H9 (cell line): ENCODE data around the gene CTNNBL1. TPM values are rescaled to one million over a fixed set of nuclear protein-coding genes. Genes with fewer than 3 reads are reported as not detected.

Experiments
- DNase-seq: peaks from one replicate; pipeline ENCODE4 v3.0.0-alpha.2; 2017
- H2AFZ ChIP-seq: one replicate; pipeline ENCODE4 v1.6.1; 2013; ENCODE audit warnings: mild to moderate bottlenecking, low read length, control low read depth, moderate library complexity
- H2AK5ac ChIP-seq: 2 replicates; pipeline ENCODE4 v1.6.1; 2013; ENCODE audit warnings: low read length, control low read depth, mixed read lengths; ENCODE audit not compliant: insufficient read length
- H2BK120ac ChIP-seq: one replicate; pipeline ENCODE4 v1.6.1; 2013; ENCODE audit warnings: low read depth, mild to moderate bottlenecking, low read length, control low read depth, inconsistent platforms; ENCODE audit not compliant: poor library complexity, severe bottlenecking
- H2BK12ac ChIP-seq: 2 replicates; pipeline ENCODE4 v1.6.1; 2013; ENCODE audit warnings: low read length, control low read depth, mixed read lengths, low read depth; ENCODE audit not compliant: insufficient read length
- H2BK15ac ChIP-seq: 2 replicates; pipeline ENCODE4 v1.6.1; 2013; ENCODE audit warnings: low read depth, low read length, control low read depth
- H2BK20ac ChIP-seq: one replicate; pipeline ENCODE4 v1.6.1; 2013; ENCODE audit warnings: low read depth, mild to moderate bottlenecking, low read length, control low read depth, inconsistent platforms; ENCODE audit not compliant: poor library complexity, severe bottlenecking
- H2BK5ac ChIP-seq: 2 replicates; pipeline ENCODE4 v1.6.1; 2013; ENCODE audit warnings: low read length, control low read depth, mixed read lengths; ENCODE audit not compliant: insufficient read length
- H3K14ac ChIP-seq: 2 replicates; pipeline ENCODE4 v1.6.1; 2013; ENCODE audit warnings: low read length, control low read depth; ENCODE audit not compliant: insufficient read depth
- H3K18ac ChIP-seq: 2 replicates; pipeline ENCODE4 v1.6.1; 2013; ENCODE audit warnings: low read depth, mild to moderate bottlenecking, mixed read lengths, low read length, control low read depth; ENCODE audit not compliant: insufficient read length
- H3K23ac ChIP-seq: 2 replicates; pipeline ENCODE4 v1.6.1; 2013; ENCODE audit warnings: low read length, control low read depth, mixed read lengths, low read depth; ENCODE audit not compliant: insufficient read length
- H3K23me2 ChIP-seq: 2 replicates; pipeline ENCODE4 v1.6.1; 2013; ENCODE audit warnings: low read depth, mild to moderate bottlenecking, mixed read lengths, low read length, control low read depth; ENCODE audit not compliant: insufficient read length, poor library complexity, severe bottlenecking
- H3K27ac ChIP-seq: 2 replicates; pipeline ENCODE4 v1.5.1; 2013; ENCODE audit warnings: low read length, control low read depth, mixed read lengths, low read depth; ENCODE audit not compliant: insufficient read length
- H3K27me3 ChIP-seq: 2 replicates; pipeline ENCODE4 v1.6.1; 2013; ENCODE audit warnings: low read length, control low read depth, inconsistent platforms; ENCODE audit not compliant: insufficient read depth
- H3K4ac ChIP-seq: 2 replicates; pipeline ENCODE4 v1.6.1; 2013; ENCODE audit warnings: low read depth, mild to moderate bottlenecking, control low read depth, inconsistent platforms, low read length, moderate library complexity
- H3K4me1 ChIP-seq: 2 replicates; pipeline ENCODE4 v1.6.1; 2013; ENCODE audit warnings: low read length, control low read depth, inconsistent platforms; ENCODE audit not compliant: insufficient read depth
- H3K4me2 ChIP-seq: 2 replicates; pipeline ENCODE4 v1.6.1; 2013; ENCODE audit warnings: low read length, control low read depth, mixed read lengths; ENCODE audit not compliant: insufficient read length, insufficient read depth
- H3K56ac ChIP-seq: 2 replicates; pipeline ENCODE4 v1.6.1; 2013; ENCODE audit warnings: low read depth, mild to moderate bottlenecking, mixed read lengths, low read length, control low read depth; ENCODE audit not compliant: insufficient read length
- H3K79me1 ChIP-seq: 2 replicates; pipeline ENCODE4 v1.6.1; 2013; ENCODE audit warnings: low read depth, mild to moderate bottlenecking, moderate library complexity, low read length, control low read depth, inconsistent platforms; ENCODE audit not compliant: insufficient read depth, poor library complexity, severe bottlenecking
- H3K79me2 ChIP-seq: 2 replicates; pipeline ENCODE4 v1.6.1; 2013; ENCODE audit warnings: low read length, control low read depth, inconsistent platforms; ENCODE audit not compliant: insufficient read depth
- H3K9ac ChIP-seq: 2 replicates; pipeline ENCODE4 v1.6.1; 2013; ENCODE audit warnings: low read length, control low read depth, mixed read lengths; ENCODE audit not compliant: insufficient read length; ENCODE audit errors: extremely low read depth
- H3K9me3 ChIP-seq: one replicate; pipeline ENCODE4 v1.6.1; 2013; ENCODE audit warnings: low read depth, low read length, inconsistent platforms; ENCODE audit not compliant: control insufficient read depth
- H3T11ph ChIP-seq: one replicate; pipeline ENCODE4 v1.6.1; 2013; ENCODE audit warnings: mild to moderate bottlenecking, low read length, control low read depth, inconsistent platforms
- H4K20me1 ChIP-seq: one replicate; pipeline ENCODE4 v1.6.1; 2013; ENCODE audit not compliant: control insufficient read depth, insufficient read length, insufficient read depth
- H4K5ac ChIP-seq: 2 replicates; pipeline ENCODE4 v1.6.1; 2013; ENCODE audit warnings: low read depth, mild to moderate bottlenecking, mixed read lengths, low read length, control low read depth; ENCODE audit not compliant: insufficient read length
- H4K8ac ChIP-seq: replicated peaks from 2 replicates; pipeline ENCODE4 v1.6.1; 2013; ENCODE audit warnings: low read length, control low read depth, mixed read lengths, low read depth; ENCODE audit not compliant: insufficient read length
- H4K91ac ChIP-seq: 2 replicates; pipeline ENCODE4 v1.6.1; 2013; ENCODE audit warnings: low read depth, mild to moderate bottlenecking, moderate library complexity, mixed read lengths, low read length, control low read depth; ENCODE audit not compliant: insufficient read length
- H3K27ac Mint-ChIP-seq, 3 experiments: 2 replicates in 2 of 3; 3 replicates in 1 of 3; pipeline ENCODE4 v1.8.0; 2020 to 2021; ENCODE audit warnings: mixed read lengths in 3 of 3, mild to moderate bottlenecking in 1 of 3, moderate library complexity in 1 of 3
- H3K27me3 Mint-ChIP-seq: 2 replicates; pipeline ENCODE4 v1.8.0; 2021; ENCODE audit warnings: low read depth, mild to moderate bottlenecking, moderate library complexity, mixed read lengths
- H3K36me3 Mint-ChIP-seq, 3 experiments: 2 replicates in 2 of 3; 3 replicates in 1 of 3; pipeline ENCODE4 v1.8.0; 2020 to 2021; ENCODE audit warnings: low read depth in 3 of 3, mixed read lengths in 3 of 3; ENCODE audit not compliant: insufficient read depth in 1 of 3
- H3K4me1 Mint-ChIP-seq, 2 experiments: 2 replicates each; pipeline ENCODE4 v1.8.0; 2020; ENCODE audit warnings: mixed read lengths in 2 of 2
- H3K4me3 Mint-ChIP-seq, 2 experiments: 2 replicates in 1 of 2; 3 replicates in 1 of 2; pipeline ENCODE4 v1.8.0; 2020 to 2021; ENCODE audit warnings: mild to moderate bottlenecking in 2 of 2, mixed read lengths in 2 of 2, moderate library complexity in 1 of 2
- H3K9me3 Mint-ChIP-seq, 2 experiments: 2 replicates in 1 of 2; 3 replicates in 1 of 2; pipeline ENCODE4 v1.8.0; 2020; ENCODE audit warnings: mild to moderate bottlenecking in 2 of 2, mixed read lengths in 2 of 2, moderate library complexity in 1 of 2
- CTCF ChIP-seq: fragments of 200-600 bp; sonication (generic); conservative IDR thresholded peaks from 3 replicates; pipeline ENCODE4 v1.8.0; 2021; ENCODE audit warnings: antibody characterized with exemption, mild to moderate bottlenecking
- WGBS: extraction: QIAGEN DNeasy Blood & Tissue Kit; methylation state at CpG from one replicate; pipeline ENCODE4 v1.1.7; 2013; ENCODE audit warnings: missing lambda C conversion rate, low lambda C conversion rate, mixed read lengths; ENCODE audit not compliant: insufficient read length; ENCODE audit errors: extremely low coverage; 5-methylcytosine and 5-hydroxymethylcytosine counted together
- total RNA-seq: library from RNA; stranded (reverse); gene quantifications from 2 replicates; pipeline ENCODE4 v1.2.1, GENCODE V29; 2021

CTNNBL1 gene
- total RNA-seq, 1 experiment from 2014 or later, result 67.2 TPM

DNA sequence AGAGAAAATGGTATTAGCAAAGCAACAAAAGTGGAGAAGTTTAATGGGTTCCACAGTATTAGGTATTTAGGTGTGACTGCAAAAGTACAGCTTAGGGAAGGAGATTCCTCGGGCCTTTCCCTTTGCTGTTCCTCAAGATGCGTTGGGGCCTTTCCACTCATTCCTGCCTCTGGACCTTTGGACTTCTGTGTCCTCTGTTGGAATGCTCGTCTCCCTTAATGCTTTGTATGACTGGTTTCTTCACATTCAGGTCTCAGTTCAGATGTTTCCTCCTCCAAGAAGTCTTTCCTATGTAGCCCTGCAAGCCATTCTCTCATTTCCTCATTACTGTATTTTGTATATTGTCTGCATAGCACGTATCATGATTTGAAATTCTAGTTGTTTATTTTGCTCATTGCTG lies 39.6 kb downstream of the CTNNBL1 start:
- H3K4me3 Mint-ChIP-seq, result no peak overlapping the region
- Histone ChIP-seq H2AK5ac (no peak overlapping the region), H2BK12ac (no peak overlapping the region), H2BK15ac (no peak overlapping the region), H3K9ac (no peak overlapping the region), H2AFZ (no peak overlapping the region), H2BK5ac (no peak overlapping the region), H4K91ac (no peak overlapping the region), H4K8ac (no peak overlapping the region), H3K4me2 (no peak overlapping the region), H3K23me2 (no peaks in the 10 kb centered on the region), H3K4me1 (no peaks in the 10 kb centered on the region), H3K4ac (no peak overlapping the region), H3K79me1 (peaks cover 2% of the 10 kb centered on the region), H3K56ac (no peak overlapping the region), H3K27ac (no peak overlapping the region), H3K27me3 (no peaks in the 10 kb centered on the region; the same call in 1 of the 2 replicates), H2BK120ac (no peak overlapping the region), H3K23ac (no peak overlapping the region), H3K79me2 (no peaks in the 10 kb centered on the region), H4K5ac (no peak overlapping the region), H3T11ph (no peak overlapping the region), H3K14ac (no peak overlapping the region), H3K9me3 (no peaks in the 10 kb centered on the region), H4K20me1 (no peaks in the 10 kb centered on the region), H3K18ac (no peak overlapping the region), H2BK20ac (no peak overlapping the region)
- H3K4me1 Mint-ChIP-seq, result peaks cover 21 to 23% of the 10 kb centered on the region in 2 experiments
- H3K36me3 Mint-ChIP-seq, result peaks cover 10 to 27% (median 17%) of the 10 kb centered on the region in 3 experiments; a peak in 6 of 7 replicates
- H3K9me3 Mint-ChIP-seq, result no peaks in the 10 kb centered on the region
- DNase-seq, result no peak
- no CpG with 5 or more reads among the region's 4 CpGs for WGBS
- peak overlapping the region in 1 of 3 experiments; percentile 19; a peak in 1 of 7 replicates for H3K27ac Mint-ChIP-seq
- no peaks in the 10 kb centered on the region for H3K27me3 Mint-ChIP-seq
- no peak for TF ChIP-seq CTCF
